Measurements from ENCODE around the gene ZHX3.

DNA sequence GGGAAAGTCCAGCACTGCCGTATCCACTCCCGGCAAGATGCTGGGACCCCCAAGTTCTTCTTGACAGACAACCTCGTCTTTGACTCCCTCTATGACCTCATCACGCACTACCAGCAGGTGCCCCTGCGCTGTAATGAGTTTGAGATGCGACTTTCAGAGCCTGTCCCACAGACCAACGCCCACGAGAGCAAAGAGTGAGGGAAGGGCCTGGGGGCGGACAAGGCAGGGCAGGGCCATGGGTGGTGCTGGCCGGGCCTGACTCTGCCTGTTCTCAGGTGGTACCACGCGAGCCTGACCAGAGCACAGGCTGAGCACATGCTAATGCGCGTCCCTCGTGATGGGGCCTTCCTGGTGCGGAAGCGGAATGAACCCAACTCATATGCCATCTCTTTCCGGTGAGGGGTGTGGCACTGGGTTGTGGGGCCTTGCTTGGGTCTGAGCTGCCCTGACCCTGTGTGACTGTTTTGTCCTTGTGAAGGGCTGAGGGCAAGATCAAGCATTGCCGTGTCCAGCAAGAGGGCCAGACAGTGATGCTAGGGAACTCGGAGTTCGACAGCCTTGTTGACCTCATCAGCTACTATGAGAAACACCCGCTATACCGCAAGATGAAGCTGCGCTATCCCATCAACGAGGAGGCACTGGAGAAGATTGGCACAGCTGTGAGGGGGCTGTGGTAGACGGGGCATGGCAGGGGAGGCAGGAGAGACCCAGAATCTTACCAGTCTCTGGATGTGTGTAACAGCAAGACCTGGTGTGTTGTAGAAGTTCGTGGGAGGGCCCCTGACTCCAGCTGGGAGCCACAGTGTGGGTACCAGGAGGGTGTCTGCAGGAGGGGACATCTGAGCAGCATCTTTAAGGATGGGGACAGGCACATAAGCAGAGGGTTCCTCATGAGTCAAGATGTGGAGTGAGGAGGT is 151.1 kb downstream of the ZHX3 start:
- TF ChIP-seq POLR2AphosphoS5 (IDR thresholded peaks at IDR 0.05; ENCODE audit: low read depth) (no peak), GABPA (IDR thresholded peaks at IDR 0.05; ENCODE audit: low read depth) (no peak)
- TF ChIP-seq, protein P1, sequence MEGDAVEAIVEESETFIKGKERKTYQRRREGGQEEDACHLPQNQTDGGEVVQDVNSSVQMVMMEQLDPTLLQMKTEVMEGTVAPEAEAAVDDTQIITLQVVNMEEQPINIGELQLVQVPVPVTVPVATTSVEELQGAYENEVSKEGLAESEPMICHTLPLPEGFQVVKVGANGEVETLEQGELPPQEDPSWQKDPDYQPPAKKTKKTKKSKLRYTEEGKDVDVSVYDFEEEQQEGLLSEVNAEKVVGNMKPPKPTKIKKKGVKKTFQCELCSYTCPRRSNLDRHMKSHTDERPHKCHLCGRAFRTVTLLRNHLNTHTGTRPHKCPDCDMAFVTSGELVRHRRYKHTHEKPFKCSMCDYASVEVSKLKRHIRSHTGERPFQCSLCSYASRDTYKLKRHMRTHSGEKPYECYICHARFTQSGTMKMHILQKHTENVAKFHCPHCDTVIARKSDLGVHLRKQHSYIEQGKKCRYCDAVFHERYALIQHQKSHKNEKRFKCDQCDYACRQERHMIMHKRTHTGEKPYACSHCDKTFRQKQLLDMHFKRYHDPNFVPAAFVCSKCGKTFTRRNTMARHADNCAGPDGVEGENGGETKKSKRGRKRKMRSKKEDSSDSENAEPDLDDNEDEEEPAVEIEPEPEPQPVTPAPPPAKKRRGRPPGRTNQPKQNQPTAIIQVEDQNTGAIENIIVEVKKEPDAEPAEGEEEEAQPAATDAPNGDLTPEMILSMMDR (IDR thresholded peaks at IDR 0.05; ENCODE audit: insufficient read depth, low read length): no peak
- TF ChIP-seq, protein P2, sequence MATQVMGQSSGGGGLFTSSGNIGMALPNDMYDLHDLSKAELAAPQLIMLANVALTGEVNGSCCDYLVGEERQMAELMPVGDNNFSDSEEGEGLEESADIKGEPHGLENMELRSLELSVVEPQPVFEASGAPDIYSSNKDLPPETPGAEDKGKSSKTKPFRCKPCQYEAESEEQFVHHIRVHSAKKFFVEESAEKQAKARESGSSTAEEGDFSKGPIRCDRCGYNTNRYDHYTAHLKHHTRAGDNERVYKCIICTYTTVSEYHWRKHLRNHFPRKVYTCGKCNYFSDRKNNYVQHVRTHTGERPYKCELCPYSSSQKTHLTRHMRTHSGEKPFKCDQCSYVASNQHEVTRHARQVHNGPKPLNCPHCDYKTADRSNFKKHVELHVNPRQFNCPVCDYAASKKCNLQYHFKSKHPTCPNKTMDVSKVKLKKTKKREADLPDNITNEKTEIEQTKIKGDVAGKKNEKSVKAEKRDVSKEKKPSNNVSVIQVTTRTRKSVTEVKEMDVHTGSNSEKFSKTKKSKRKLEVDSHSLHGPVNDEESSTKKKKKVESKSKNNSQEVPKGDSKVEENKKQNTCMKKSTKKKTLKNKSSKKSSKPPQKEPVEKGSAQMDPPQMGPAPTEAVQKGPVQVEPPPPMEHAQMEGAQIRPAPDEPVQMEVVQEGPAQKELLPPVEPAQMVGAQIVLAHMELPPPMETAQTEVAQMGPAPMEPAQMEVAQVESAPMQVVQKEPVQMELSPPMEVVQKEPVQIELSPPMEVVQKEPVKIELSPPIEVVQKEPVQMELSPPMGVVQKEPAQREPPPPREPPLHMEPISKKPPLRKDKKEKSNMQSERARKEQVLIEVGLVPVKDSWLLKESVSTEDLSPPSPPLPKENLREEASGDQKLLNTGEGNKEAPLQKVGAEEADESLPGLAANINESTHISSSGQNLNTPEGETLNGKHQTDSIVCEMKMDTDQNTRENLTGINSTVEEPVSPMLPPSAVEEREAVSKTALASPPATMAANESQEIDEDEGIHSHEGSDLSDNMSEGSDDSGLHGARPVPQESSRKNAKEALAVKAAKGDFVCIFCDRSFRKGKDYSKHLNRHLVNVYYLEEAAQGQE (IDR thresholded peaks at IDR 0.05; ENCODE audit: insufficient replicate concordance, low read depth): no peak
